SK-N-SH (cell line): ENCODE measurements around the gene IFT122. TPM values are rescaled to one million over a fixed set of nuclear protein-coding genes. Genes with fewer than 3 reads are reported as not detected.

Experiments used
- CTCF ChIA-PET: fragments of 300-600, 350-600 bp; formaldehyde crosslinking; extraction: SDS; loops from one replicate; lab custom pipeline; 2021; lab: Yijun Ruan, JAX
- POLR2A ChIA-PET: fragments of 350-600 bp; sonication (Branson Sonifier 250); formaldehyde crosslinking; extraction: SDS; loops from one replicate; lab custom pipeline; 2020; ENCODE audit warnings: antibody characterized with exemption, inconsistent platforms; lab: Yijun Ruan, JAX
- DNase-seq: peaks from one replicate; pipeline ENCODE4 v3.0.0; 2012
- H2AFZ ChIP-seq: fragments of 200-600 bp; sonication (generic); 2 replicates; pipeline ENCODE4 v1.8.1; 2016; ENCODE audit warnings: antibody characterized with exemption, mild to moderate bottlenecking, low read depth
- H3F3A ChIP-seq: fragments of 200-600 bp; sonication (generic); replicated peaks from 2 replicates; pipeline ENCODE3; 2016; ENCODE audit warnings: antibody characterized with exemption, mild to moderate bottlenecking; ENCODE audit not compliant: insufficient read depth
- H3K27ac ChIP-seq, 2 experiments: fragments of 200-500 bp in 1 of 2; fragments of 200-600 bp in 1 of 2; sonication (Bioruptor generic) in 1 of 2; sonication (generic), shearing (Covaris generic) in 1 of 2; 2 replicates each; pipeline versions ENCODE4 v1.5.1 to v1.6.1; 2014 to 2016; ENCODE audit warnings: low read depth in 2 of 2, inconsistent platforms in 1 of 2, low read length in 1 of 2, mild to moderate bottlenecking in 1 of 2, mixed read lengths in 1 of 2
- H3K27me3 ChIP-seq: fragments of 200-600 bp; sonication (generic), shearing (Covaris generic); 2 replicates; pipeline ENCODE4 v1.6.1; 2016; ENCODE audit warnings: mixed run types; ENCODE audit not compliant: insufficient read depth
- H3K36me3 ChIP-seq, 2 experiments: fragments of 200-500 bp in 1 of 2; fragments of 200-600 bp in 1 of 2; sonication (Bioruptor generic) in 1 of 2; sonication (generic) in 1 of 2; replicated peaks in 1 of 2; 2 replicates each; pipeline versions ENCODE3 to v1.5.1; 2014 to 2016; ENCODE audit warnings: low read length in 1 of 2, mild to moderate bottlenecking in 1 of 2; ENCODE audit not compliant: insufficient read depth in 2 of 2, control insufficient read depth in 1 of 2
- H3K4me1 ChIP-seq, 2 experiments: fragments of 200-500 bp in 1 of 2; fragments of 200-600 bp in 1 of 2; sonication (Bioruptor generic) in 1 of 2; sonication (generic), shearing (Covaris generic) in 1 of 2; 2 replicates each; pipeline versions ENCODE4 v1.5.1 to v1.6.1; 2014 to 2016; ENCODE audit warnings: low read depth in 1 of 2, low read length in 1 of 2, mixed run types in 1 of 2; ENCODE audit not compliant: insufficient read depth in 2 of 2, control insufficient read depth in 1 of 2
- H3K4me2 ChIP-seq: fragments of 200-600 bp; sonication (generic), shearing (Covaris generic); 2 replicates; pipeline ENCODE4 v1.6.1; 2017; ENCODE audit warnings: mixed run types
- H3K4me3 ChIP-seq, 2 experiments: fragments of 200-500 bp in 1 of 2; fragments of 200-600 bp in 1 of 2; sonication (Bioruptor generic) in 1 of 2; sonication (generic), shearing (Covaris generic) in 1 of 2; 2 replicates each; pipeline versions ENCODE4 v1.5.1 to v1.8.1; 2014 to 2016; ENCODE audit warnings: low read depth in 2 of 2, inconsistent platforms in 1 of 2, low read length in 1 of 2, mild to moderate bottlenecking in 1 of 2, mixed read lengths in 1 of 2, moderate library complexity in 1 of 2
- H3K79me2 ChIP-seq: fragments of 200-600 bp; sonication (generic); 2 replicates; pipeline ENCODE4 v1.8.1; 2017; ENCODE audit warnings: mild to moderate bottlenecking; ENCODE audit not compliant: insufficient read depth
- H3K9ac ChIP-seq: fragments of 200-600 bp; sonication (generic); 2 replicates; pipeline ENCODE4 v1.6.1; 2017; ENCODE audit warnings: mixed run types
- H3K9me2 ChIP-seq: fragments of 200-600 bp; sonication (generic); 2 replicates; pipeline ENCODE4 v1.6.1; 2017; ENCODE audit warnings: mixed run types
- H3K9me3 ChIP-seq: fragments of 200-600 bp; sonication (generic); 2 replicates; pipeline ENCODE4 v1.6.1; 2017; ENCODE audit warnings: mixed run types, mild to moderate bottlenecking, moderate library complexity
- H4K20me1 ChIP-seq: fragments of 200-600 bp; sonication (generic); 2 replicates; pipeline ENCODE4 v1.6.1; 2017; ENCODE audit warnings: mild to moderate bottlenecking, mixed run types; ENCODE audit not compliant: insufficient read depth
- EP300 ChIP-seq, 2 experiments: IDR thresholded peaks; 2 replicates each; pipeline versions ENCODE4 v1.4.0 to v1.6.1; 2012; ENCODE audit warnings: borderline replicate concordance in 1 of 2, low read depth in 1 of 2, low read length in 1 of 2
- GABPA ChIP-seq: IDR thresholded peaks from 2 replicates; pipeline ENCODE4 v1.4.0; 2012; ENCODE audit warnings: low read depth, mild to moderate bottlenecking
- GATA2 ChIP-seq: sonication (generic); formaldehyde crosslinking; IDR thresholded peaks from 2 replicates; pipeline ENCODE4 v1.5.0; 2020; ENCODE audit warnings: mild to moderate bottlenecking, missing genetic modification reagents
- MAX ChIP-seq: IDR thresholded peaks from 2 replicates; pipeline ENCODE4 v1.4.0; 2012; ENCODE audit warnings: low read depth
- MEF2A ChIP-seq: IDR thresholded peaks from 2 replicates; pipeline ENCODE4 v1.4.0; 2012; ENCODE audit warnings: low read depth, borderline replicate concordance
- MXI1 ChIP-seq: IDR thresholded peaks from 2 replicates; pipeline ENCODE4 v1.6.1; 2012; ENCODE audit warnings: mild to moderate bottlenecking, low read depth, low read length, improper control_type of control experiment
- NFIC ChIP-seq: IDR thresholded peaks from 2 replicates; pipeline ENCODE4 v1.4.0; 2012; ENCODE audit warnings: borderline replicate concordance
- POLR2AphosphoS5 ChIP-seq: IDR thresholded peaks from 2 replicates; pipeline ENCODE4 v1.6.1; 2012; ENCODE audit warnings: low read depth, low read length
- RAD21 ChIP-seq: IDR thresholded peaks from 2 replicates; pipeline ENCODE4 v1.6.1; 2012; ENCODE audit warnings: mild to moderate bottlenecking, low read length
- RCOR1 ChIP-seq: fragments of 150-350 bp; IDR thresholded peaks from 2 replicates; pipeline ENCODE4 v1.6.1; 2017; ENCODE audit warnings: antibody characterized with exemption, low read length
- RFX5 ChIP-seq: IDR thresholded peaks from 2 replicates; pipeline ENCODE4 v1.6.1; 2012; ENCODE audit warnings: mild to moderate bottlenecking, improper control_type of control experiment, low read length
- RXRA ChIP-seq: IDR thresholded peaks from 2 replicates; pipeline ENCODE4 v1.4.0; 2012; ENCODE audit warnings: low read depth, mild to moderate bottlenecking, borderline replicate concordance
- TAF1 ChIP-seq: IDR thresholded peaks from 2 replicates; pipeline ENCODE4 v1.6.1; 2012; ENCODE audit warnings: low read depth, mild to moderate bottlenecking, low read length, moderate library complexity, borderline replicate concordance
- TCF12 ChIP-seq: IDR thresholded peaks from 2 replicates; pipeline ENCODE4 v1.4.0; 2012
- USF1 ChIP-seq: IDR thresholded peaks from 2 replicates; pipeline ENCODE4 v1.4.0; 2012; ENCODE audit warnings: low read depth, borderline replicate concordance
- USF2 ChIP-seq: fragments of 150-350 bp; IDR thresholded peaks from 2 replicates; pipeline ENCODE4 v1.6.1; 2017; ENCODE audit warnings: antibody characterized with exemption, low read length, low read depth, borderline replicate concordance
- YY1 ChIP-seq: IDR thresholded peaks from 2 replicates; pipeline ENCODE4 v1.4.0; 2012; ENCODE audit warnings: low read depth, mild to moderate bottlenecking
- WGBS: methylation state at CpG from one replicate; pipeline ENCODE4 v1.1.6; 2017; ENCODE audit warnings: low lambda C conversion rate; 5-methylcytosine and 5-hydroxymethylcytosine counted together
- polyA plus RNA-seq, 3 experiments: library from polyadenylated mRNA; depleted of rRNA; stranded (reverse); fragments of >200 nt; gene quantifications; 2 replicates each; pipeline ENCODE4 v1.2.3, GENCODE V29; 2012

The IFT122 gene
- polyA plus RNA-seq, 1 of the 3 experiments (the other 2 are of a cell fraction) = 20.1 TPM

GRCh38 chr3:129428007-129428375 lies 12.0 kb upstream of the IFT122 start:
- H3K79me2 ChIP-seq = no peaks in the 10 kb centered on the region
- TF ChIP-seq MAX (no peak), RFX5 (no peak)
- TF ChIP-seq, all 33 proteins: peak for 0
- no peak overlapping the region for H3K27ac ChIP-seq
- no peak for DNase-seq
- H3K9me2 ChIP-seq = no peaks in the 10 kb centered on the region
- ChIA-PET POLR2A (interaction anchor here (0.6 to 1.4 kb wide), 4 partner anchors 9 to 165 kb away, joined by 3 read pairs; a partner anchor contains a TSS), CTCF (interaction anchor here (0.7 to 2.0 kb wide), 4 partner anchors 16 to 112 kb away, joined by 3 to 11 read pairs (median 3); a partner anchor contains a TSS)
- no peaks in the 10 kb centered on the region for H3K9me3 ChIP-seq
- no peaks in the 10 kb centered on the region for H4K20me1 ChIP-seq
- 31% methylated on average over 7 of the region's 8 CpGs for WGBS
- no peak overlapping the region for H3K9ac ChIP-seq
- no peaks in the 10 kb centered on the region for H3K27me3 ChIP-seq
- peak overlapping the region; percentile 78 for H3K4me2 ChIP-seq
- peaks cover 11% of the 10 kb centered on the region for H3F3A ChIP-seq
- peaks cover 21% of the 10 kb centered on the region in 2 experiments for H3K36me3 ChIP-seq
- peaks cover 0 to 12% of the 10 kb centered on the region in 2 experiments; a peak in 2 of 4 replicates for H3K4me1 ChIP-seq
- peak overlapping the region; percentile 73 for H2AFZ ChIP-seq
- H3K4me3 ChIP-seq = peak overlapping the region; percentile 61 to 62

- POLR2A ChIA-PET = interaction anchor here (0.6 to 1.4 kb wide), 6 partner anchors 9 to 165 kb away, joined by 3 read pairs; partner anchors contain the start of genes IFT122 and MBD4
- Histone ChIP-seq H3F3A (peaks cover 14% of the 10 kb centered on the region), H3K4me1 (peaks cover 0 to 12% of the 10 kb centered on the region in 2 experiments; a peak in 2 of 4 replicates), H3K9me3 (no peaks in the 10 kb centered on the region), H3K9me2 (no peaks in the 10 kb centered on the region)
- no peak; the same call in 1 of the 2 replicates for TF ChIP-seq NFIC
- 0 out of 2 replicates have a peak, but pooled peaks have one; percentile 42 for TF ChIP-seq TAF1
- TF ChIP-seq POLR2AphosphoS5 = peak; percentile 73
- TF ChIP-seq RXRA = no peak
- no peak for TF ChIP-seq TCF12
- peak; percentile 63; the same call in 1 of the 2 replicates for TF ChIP-seq USF2
- TF ChIP-seq RAD21 = no peak; the same call in 1 of the 2 replicates
- no peak for TF ChIP-seq YY1
- peak; percentile 92 for TF ChIP-seq MXI1
- no peak for TF ChIP-seq GABPA
- no peak for TF ChIP-seq EP300 (IDR thresholded peaks at IDR 0.05; ENCODE audit: borderline replicate concordance in 1 of 2, low read depth in 1 of 2, low read length in 1 of 2)
- TF ChIP-seq RCOR1 = no peak
- TF ChIP-seq GATA2 = no peak
- no peak for TF ChIP-seq MEF2A
- peak; percentile 61 for TF ChIP-seq MAX
- peak; percentile 94 for TF ChIP-seq USF1
- TF ChIP-seq, all 33 proteins: peak for 6
- Histone ChIP-seq H3K9ac (peak within 1 kb of the TSS; percentile 23; the same call in 1 of the 2 replicates), H3K36me3 (peaks cover 26% of the 10 kb centered on the region in 2 experiments), H2AFZ (peak within 1 kb of the TSS; percentile 78), H3K4me3 (peak within 1 kb of the TSS; percentile 61 to 62), H3K27me3 (no peaks in the 10 kb centered on the region), H3K4me2 (peak within 1 kb of the TSS; percentile 78), H3K79me2 (no peaks in the 10 kb centered on the region), H4K20me1 (no peaks in the 10 kb centered on the region), H3K27ac (peak within 1 kb of the TSS; percentile 38 to 81; a peak in 3 of 4 replicates)
- CTCF ChIA-PET = interaction anchor here (0.7 to 2.0 kb wide), 5 partner anchors 11 to 375 kb away, joined by 3 to 11 read pairs (median 3); no protein-coding TSS in a partner anchor
- 5% methylated on average over 15 of the region's 42 CpGs for WGBS
- DNase-seq = peak; percentile 93
These were observed 11.5 kb upstream of the IFT122 start, which contains the start of gene EFCAB12 for GRCh38 chr3:129428376-129429079. EFCAB12 (minus strand) TSS chr3:129428636; CDS start chr3:129428488, 148 bp downstream.
